ENCODE measurements around the gene FOXP1.

Gene FOXP1

DNA sequence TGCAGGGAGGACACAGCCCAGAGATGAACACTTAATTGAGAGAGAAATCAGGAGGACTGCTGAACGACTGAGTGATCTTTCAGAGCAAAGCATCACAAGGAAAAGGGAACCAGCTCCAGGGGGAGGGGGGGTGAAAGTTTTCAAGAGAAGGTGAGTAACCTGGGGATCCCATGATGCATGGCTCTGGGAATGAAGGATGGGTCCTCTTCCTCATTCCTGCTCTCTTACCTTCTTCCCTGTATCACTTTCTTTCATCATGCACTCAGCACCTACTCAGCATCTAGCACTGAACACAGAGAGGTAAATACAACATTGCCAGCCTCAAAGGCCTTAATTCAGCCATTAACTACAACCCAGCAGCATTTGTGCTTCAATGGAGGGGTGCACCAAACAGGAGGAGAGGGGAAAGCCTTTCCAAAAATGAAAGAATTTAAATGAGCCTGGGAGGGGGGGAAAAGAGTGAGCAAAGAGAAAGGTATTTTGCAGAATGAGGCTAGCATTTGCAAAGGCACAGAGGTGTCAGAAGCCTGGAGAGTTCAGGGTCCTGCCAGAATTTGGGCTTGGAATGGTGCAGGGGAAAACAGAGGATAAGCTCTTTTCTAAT is 427.4 kb downstream of the FOXP1 start:
- DNase-seq, result no peak

GRCh38 chr3:71154846-71155245 is 428.7 kb downstream of the FOXP1 start:
- DNase-seq, result no peak

DNA sequence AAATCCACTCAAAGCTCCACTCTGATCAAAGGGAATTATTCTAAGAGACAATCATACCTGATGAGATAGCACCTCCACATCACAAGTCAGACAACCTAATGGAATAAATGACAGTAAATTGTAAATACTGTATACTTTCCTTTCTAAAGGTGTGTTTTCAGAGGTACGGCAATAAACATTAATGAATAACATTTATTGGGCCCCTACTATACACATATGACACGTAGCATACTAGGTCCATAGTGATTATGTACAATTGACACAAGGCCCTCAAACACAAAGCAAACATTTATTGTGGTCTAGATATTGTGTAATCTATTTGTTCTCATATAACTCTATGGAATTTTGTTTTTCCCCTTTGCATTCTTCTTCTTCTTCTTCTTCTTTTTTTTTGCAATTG is 429.8 kb downstream of the FOXP1 start:
- DNase-seq, result no peak

GRCh38 chr3:71152892-71153265 is 430.6 kb downstream of the FOXP1 start:
- DNase-seq, result no peak

- DNase-seq, result no peak
These were observed 431.3 kb downstream of the FOXP1 start for GRCh38 chr3:71152039-71152891.

DNA sequence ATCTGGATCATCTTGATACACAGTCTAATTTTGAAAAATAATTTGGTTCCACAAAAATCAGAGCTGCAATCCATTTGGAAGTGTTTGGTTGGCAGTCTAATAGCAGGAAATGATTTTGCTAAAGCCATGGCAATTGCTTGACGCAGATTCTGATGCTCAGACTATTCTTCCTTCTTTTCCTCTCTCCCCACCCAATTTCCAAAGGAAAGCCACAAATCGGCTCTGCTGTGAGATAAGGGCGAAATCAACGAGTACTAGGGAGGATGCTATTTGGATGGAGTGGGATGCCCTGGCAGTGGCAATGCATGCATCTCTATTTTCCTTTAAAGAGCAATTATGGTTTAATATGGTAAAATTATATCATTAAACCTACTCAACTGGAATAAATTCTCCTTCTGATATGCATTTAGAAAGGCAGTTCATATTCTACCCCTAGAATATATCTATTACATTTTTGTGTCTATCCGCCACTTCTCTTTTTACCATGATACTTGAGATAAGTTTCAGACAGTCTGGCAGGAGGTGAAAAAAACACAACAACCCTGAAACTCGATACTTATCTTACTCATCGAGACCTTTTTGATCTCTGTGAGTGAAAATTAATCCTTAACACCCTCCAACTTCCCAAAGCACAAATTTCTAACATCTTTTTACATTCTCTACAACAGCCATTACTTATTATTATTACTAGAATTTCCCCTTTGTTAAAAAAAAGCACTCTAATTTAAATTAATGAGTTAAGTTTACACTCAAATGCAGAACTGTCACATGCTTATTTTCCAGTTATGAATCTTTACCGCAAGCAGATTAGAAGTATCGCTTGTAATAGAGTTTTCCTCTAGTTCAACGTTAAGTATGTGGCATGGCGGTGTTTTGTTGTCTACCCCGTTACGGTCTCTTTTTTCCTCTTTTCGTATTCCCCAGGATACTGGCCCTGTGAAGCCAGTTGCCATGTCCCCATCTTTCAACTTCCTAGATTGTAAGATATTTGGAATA is 433.3 kb downstream of the FOXP1 start:
- no peak for DNase-seq

DNA sequence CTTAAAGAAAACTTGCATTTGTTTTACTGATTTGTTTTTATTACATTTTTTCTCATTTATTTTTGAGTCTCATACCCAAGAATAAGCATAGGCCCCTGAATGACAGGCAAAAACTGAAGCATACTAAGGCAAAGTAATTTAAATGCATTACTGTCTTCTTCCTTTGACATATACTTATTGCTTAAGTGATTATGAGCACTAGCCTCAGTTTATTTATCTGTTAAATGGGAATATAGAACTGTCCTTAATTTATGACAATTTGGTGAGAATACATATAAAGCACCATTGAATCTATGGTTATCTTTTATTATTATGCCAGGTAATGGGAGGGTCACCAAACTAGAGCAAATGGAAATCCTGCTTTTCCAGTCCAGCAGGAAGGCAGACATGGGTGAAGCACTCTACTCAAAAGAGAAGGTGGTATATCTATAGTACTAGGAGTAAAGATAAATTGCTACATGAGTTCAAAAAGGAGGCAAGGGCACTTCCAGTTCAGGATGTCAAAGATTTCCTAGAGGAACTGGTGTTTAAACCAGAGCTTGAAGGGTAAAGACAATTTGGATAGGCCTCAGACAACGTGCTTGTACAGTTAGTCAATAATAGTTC is 435.0 kb downstream of the FOXP1 start:
- no peak for DNase-seq

DNA sequence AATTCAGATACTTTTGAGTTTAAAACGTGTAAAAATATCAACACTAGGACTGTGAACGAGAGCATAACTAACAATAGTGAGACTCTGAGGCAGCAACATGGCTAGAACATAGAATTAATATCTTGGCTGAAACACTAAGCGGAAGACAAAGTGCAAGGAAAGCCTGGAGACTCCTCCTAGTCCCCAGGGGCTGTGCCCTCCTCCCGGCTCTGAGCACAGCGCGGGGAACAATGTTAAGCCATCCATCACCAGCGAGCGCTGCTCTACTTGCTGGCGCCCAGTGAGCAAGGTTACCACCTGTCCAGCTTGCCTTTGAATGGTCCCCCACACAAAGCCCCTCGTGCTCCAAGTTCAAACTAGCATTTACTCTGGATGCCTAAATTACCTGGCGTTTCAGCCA is 436.9 kb downstream of the FOXP1 start:
- DNase-seq, result no peak

- no peak for DNase-seq
These were observed 437.6 kb downstream of the FOXP1 start for GRCh38 chr3:71145954-71146353.

GRCh38 chr3:71144525-71145253 is 438.8 kb downstream of the FOXP1 start:
- DNase-seq, result no peak

GRCh38 chr3:71143493-71143892 is 440.0 kb downstream of the FOXP1 start:
- DNase-seq, result no peak

DNA sequence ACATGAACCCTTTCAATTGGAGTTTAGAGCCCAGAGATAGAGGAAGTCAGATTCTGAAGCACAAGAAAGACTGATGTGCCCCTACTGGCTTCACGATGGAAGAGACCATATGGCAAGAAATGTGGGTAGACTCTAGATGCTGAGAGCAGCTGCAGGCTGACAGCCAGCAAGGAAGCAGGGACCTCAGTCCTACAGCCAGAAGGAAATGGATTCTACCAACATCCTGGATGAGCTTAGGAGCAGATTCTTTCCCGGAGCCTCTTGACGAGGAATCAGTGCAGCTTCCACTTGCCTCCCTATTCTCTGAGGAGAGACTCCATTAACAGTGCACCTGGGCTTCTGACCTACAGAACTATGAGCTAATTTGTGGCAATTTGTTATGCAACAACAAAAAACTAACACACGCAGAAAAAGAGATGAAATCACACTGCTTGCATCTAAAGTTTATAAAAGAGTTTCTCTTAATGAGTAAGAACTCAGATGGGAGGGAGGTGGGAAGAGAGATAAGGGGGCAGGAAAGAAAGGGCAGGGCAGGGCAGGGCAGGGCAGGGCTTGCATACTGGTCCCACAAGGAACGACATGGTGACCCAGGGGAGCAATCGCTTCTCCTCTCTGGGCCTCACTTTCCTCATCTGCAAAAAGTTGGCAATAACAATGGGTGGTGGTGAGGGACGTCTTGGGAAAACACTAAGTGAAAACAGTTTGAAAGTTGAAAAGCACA is 440.9 kb downstream of the FOXP1 start:
- peak; percentile 39 for DNase-seq

GRCh38 chr3:71140477-71140876 is 443.1 kb downstream of the FOXP1 start:
- DNase-seq, result no peak

DNA sequence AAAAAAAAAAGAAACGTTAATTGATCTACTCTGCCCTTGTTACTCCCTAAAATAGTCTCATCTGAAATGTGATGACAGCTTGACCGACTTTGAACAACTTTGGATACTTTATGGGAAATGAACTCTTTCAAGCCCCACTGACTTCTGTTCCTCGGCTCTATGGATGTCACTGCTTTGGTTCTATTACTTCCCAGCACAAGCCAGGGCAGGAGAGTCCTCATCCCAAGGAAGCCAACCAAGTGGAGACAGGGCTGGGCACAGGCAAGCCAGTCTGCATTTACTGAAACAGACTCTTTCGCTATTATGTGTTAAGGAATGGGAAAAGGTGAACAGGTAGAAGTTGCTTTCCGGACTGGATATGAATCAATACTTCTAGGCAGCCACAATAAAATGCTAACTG is 444.0 kb downstream of the FOXP1 start:
- no peak for DNase-seq

DNA sequence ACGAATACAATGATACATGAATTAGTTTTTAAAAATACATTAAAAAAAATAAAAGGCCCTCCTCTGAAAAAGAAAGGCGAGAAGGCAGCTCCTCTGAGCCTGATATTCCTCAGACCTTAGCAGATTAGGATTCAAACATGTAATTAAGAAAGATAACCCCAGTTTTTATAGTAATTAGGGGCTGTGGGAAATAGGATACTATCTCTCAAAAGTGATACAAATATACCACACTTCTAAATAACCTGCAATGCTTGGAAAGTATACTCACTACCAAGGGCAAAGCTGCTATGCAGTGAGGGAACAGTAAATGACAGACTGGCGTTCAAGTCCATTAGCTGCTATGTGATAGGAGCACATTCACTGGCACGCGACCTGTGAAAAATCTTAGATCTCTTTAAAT is 445.1 kb downstream of the FOXP1 start:
- DNase-seq, result no peak

GRCh38 chr3:71136276-71136675 is 447.3 kb downstream of the FOXP1 start:
- DNase-seq, result no peak

DNA sequence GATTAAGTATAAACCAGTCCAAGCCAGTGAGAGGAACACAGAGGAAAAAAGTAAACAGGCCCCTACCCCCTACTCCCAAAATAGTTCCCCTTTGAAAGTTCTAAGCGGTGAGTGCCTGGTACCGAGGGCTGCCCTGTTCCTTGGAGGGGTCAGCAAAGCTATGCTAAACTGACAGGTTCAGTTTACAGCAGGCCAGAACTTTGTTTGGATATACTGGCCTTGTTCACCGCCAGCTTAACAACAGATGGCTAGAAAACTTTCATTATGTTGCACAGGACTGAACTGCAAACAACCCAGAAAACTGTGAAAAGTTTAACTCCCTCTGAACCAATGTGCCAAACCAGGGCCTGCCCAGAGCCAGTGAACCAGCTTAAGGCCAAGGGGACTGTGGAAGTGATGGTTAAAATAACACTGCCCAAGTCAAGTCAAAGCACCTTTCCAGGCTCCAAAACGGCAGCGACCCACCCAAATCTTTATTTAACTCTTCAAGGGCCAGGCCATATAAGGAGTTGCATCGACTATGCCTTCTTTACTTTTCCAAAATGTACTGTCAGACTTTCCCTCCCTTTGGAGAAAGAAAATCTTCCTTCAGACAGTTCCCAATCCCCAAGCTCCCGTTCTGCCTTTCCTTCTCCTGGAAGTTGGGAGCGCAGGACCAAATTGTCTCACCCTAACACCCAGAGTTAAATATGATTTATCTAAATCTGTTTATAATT is 448.0 kb downstream of the FOXP1 start:
- DNase-seq, result no peak

GRCh38 chr3:71134521-71134920 is 449.0 kb downstream of the FOXP1 start:
- DNase-seq, result no peak

DNA sequence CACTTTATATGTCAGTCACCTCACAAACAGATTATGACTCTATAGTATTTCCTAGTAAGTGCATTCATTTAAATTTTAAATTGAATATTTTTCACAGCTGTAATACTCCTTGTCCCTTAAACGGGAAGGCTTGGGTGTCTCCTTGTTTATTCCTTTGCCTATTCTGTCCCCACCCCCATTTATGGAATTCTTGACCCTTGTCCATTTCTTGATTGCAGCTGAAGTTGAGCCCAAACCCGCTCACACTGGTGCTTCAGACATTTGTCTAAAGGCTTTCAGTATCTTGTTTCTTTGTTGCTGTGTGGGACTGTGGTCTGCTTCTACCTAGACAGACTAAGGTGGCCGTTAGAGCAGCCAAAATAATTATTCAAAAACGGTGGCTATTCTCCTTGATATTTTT is 449.7 kb downstream of the FOXP1 start:
- DNase-seq, result no peak

DNA sequence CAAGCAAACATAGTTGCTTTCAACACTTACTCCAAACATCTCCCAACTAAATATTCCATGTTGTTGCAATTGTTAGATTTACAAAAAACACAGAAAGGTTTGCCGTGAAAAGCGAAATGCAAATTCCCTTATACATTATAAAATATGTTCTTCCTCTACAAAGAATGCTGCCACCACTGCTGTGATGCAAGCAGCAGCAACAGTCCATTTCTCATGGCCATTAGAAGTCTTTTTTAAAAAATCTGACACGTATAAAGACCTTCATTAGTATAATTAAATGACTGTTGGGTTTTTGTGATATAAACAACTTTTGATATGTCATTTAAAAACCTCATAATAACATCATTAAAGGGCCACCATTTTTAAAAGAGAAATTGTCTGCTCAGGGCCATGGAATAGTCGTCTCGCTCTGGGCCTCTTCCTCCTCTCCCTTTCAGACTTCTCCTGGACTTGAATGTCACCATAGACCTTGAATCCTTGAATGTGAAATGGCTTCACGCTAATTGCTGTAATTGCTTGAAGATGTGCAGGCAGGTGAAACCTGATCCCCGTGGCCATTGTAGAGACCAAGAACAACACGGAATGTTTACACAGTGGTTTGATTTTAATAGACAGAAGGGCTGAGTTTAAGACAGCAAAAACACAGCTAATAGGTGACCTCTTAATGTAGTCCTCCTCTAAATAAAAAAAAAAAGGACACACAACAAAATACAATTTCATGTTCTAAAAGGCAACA is 450.4 kb downstream of the FOXP1 start:
- DNase-seq, result no peak
